ENCODE results near the gene OR7C1. TPM values are rescaled to one million over a fixed set of nuclear protein-coding genes. Genes with fewer than 3 reads are reported as not detected.
"Not testable (repeated sequence)": the region's sequence is repeated elsewhere in the genome, so short reads cannot be mapped to it uniquely, and the experiment has no call there.

The OR7C1 gene
- total and polyA plus RNA-seq, 4 experiments from 2014 or later, result not detected

GRCh38 chr19:14809272-14810057 is 25.5 kb downstream of the OR7C1 start:
- Histone ChIP-seq H3K4me1 (ENCODE audit: insufficient read depth, low read length) (no peaks in the 10 kb centered on the region), H3K4me3 (ENCODE audit: low read length in 2 of 2) (no peak overlapping the region), H3K36me3 (ENCODE audit: insufficient read depth, low read length) (no peaks in the 10 kb centered on the region), H3K9me3 (ENCODE audit: control insufficient read depth in 1 of 2, low read length in 2 of 2) (no peaks in the 10 kb centered on the region), H3K27ac (ENCODE audit: low read depth, low read length) (no peak overlapping the region), H3K27me3 (ENCODE audit: insufficient read depth, low read length) (no peaks in the 10 kb centered on the region)
- Mint-ChIP-seq H3K36me3 (no peaks in the 10 kb centered on the region), H3K27ac (peak overlapping the region in 1 of 7 donors; percentile 24), H3K27me3 (peaks cover 2 to 12% of the 10 kb centered on the region in 2 donors), H3K4me3 (no peak overlapping the region), H3K4me1 (peaks cover 0 to 6% (median 4%) of the 10 kb centered on the region in 4 donors), H3K9me3 (no peaks in the 10 kb centered on the region)
- DNase-seq, result no peak
- CTCF ChIA-PET (ENCODE audit: partially characterized antibody), result no interaction called here
- intact Hi-C loops (cut with micrococcal nuclease), result no loop called here
- POLR2A ChIA-PET (ENCODE audit: partially characterized antibody), result no interaction called here

DNA sequence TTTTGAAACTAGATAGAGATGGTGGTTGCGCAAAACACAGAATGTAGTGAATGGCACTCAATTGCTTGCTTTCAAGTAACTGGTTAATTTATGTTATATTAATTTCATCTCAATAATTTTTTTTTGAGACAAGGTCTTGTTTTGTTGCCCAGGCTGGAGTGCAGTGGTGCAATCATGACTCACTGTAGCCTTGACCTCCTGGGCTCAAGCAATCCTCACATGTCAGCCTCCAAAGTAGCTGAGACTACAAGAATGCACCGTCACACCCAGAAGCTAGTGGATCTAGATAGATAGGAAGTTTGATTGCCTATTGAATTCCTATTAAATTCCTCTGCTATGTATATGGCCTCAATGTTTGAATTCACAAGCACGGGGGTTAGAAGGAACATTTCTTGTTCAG is 30.2 kb downstream of the OR7C1 start:
- no peak overlapping the region for H3K4me3 Mint-ChIP-seq
- Histone ChIP-seq H3K36me3 (ENCODE audit: insufficient read depth, low read length) (no peaks in the 10 kb centered on the region), H3K4me3 (ENCODE audit: low read length in 2 of 2) (no peak overlapping the region), H3K9me3 (ENCODE audit: control insufficient read depth in 1 of 2, low read length in 2 of 2) (no peaks in the 10 kb centered on the region), H3K27ac (ENCODE audit: low read depth, low read length) (no peak overlapping the region), H3K27me3 (ENCODE audit: insufficient read depth, low read length) (no peaks in the 10 kb centered on the region), H3K4me1 (ENCODE audit: insufficient read depth, low read length) (no peaks in the 10 kb centered on the region)
- peaks cover 11 to 17% of the 10 kb centered on the region in 2 donors for H3K27me3 Mint-ChIP-seq
- intact Hi-C loops (cut with micrococcal nuclease), result no loop called here
- H3K9me3 Mint-ChIP-seq, result no peaks in the 10 kb centered on the region
- CTCF ChIA-PET (ENCODE audit: partially characterized antibody), result no interaction called here
- peaks cover 0 to 6% (median 4%) of the 10 kb centered on the region in 4 donors for H3K4me1 Mint-ChIP-seq
- DNase-seq, result no peak
- no peaks in the 10 kb centered on the region for H3K36me3 Mint-ChIP-seq
- POLR2A ChIA-PET (ENCODE audit: partially characterized antibody), result no interaction called here
- H3K27ac Mint-ChIP-seq, result no peak overlapping the region

DNA sequence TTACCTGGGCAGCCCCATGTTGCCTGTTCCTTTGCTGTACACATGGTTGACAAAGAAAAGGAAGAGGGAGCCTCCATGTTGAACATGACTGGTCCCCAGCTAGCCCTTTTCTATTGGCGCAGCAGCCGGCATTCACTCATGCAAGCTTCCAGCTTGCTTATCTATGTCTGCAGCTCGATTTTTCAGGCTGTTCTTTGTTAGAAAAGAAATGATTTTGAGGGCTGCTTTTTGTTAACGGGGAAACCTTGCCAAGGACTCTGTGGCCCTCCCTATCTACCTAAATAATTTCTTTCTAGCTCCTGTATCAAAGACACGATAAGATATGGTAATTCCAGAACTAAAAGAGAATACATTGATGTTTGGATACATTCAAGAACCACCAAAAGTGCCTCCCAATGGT is 36.2 kb downstream of the OR7C1 start:
- no peaks in the 10 kb centered on the region for H3K36me3 Mint-ChIP-seq
- H3K27me3 Mint-ChIP-seq, result peaks cover 17 to 18% of the 10 kb centered on the region in 2 donors
- ChIA-PET CTCF (ENCODE audit: partially characterized antibody) (no interaction called here), POLR2A (ENCODE audit: partially characterized antibody) (no interaction called here)
- H3K4me1 ChIP-seq (ENCODE audit: insufficient read depth, low read length), result no peaks in the 10 kb centered on the region
- no peaks in the 10 kb centered on the region for H3K27me3 ChIP-seq (ENCODE audit: insufficient read depth, low read length)
- peaks cover 0 to 4% (median 0%) of the 10 kb centered on the region in 8 donors for H3K9me3 Mint-ChIP-seq
- H3K27ac ChIP-seq (ENCODE audit: low read depth, low read length), result no peak overlapping the region
- no peaks in the 10 kb centered on the region for H3K36me3 ChIP-seq (ENCODE audit: insufficient read depth, low read length)
- intact Hi-C loops (cut with micrococcal nuclease), result no loop called here
- H3K4me3 Mint-ChIP-seq, result no peak overlapping the region
- DNase-seq, result no peak
- no peak overlapping the region for H3K4me3 ChIP-seq (ENCODE audit: low read length in 2 of 2)
- no peak overlapping the region for H3K27ac Mint-ChIP-seq
- no peaks in the 10 kb centered on the region for H3K9me3 ChIP-seq (ENCODE audit: control insufficient read depth in 1 of 2, low read length in 2 of 2)
- no peaks in the 10 kb centered on the region for H3K4me1 Mint-ChIP-seq

GRCh38 chr19:14796021-14796420 is 39.0 kb downstream of the OR7C1 start:
- POLR2A ChIA-PET (ENCODE audit: partially characterized antibody), result no interaction called here
- DNase-seq, result no peak
- no peaks in the 10 kb centered on the region for H3K4me1 ChIP-seq (ENCODE audit: insufficient read depth, low read length)
- peaks cover 4% of the 10 kb centered on the region for H3K27me3 ChIP-seq (ENCODE audit: insufficient read depth, low read length)
- Mint-ChIP-seq H3K36me3 (no peaks in the 10 kb centered on the region), H3K4me3 (no peak overlapping the region), H3K9me3 (peaks cover 0 to 4% (median 0%) of the 10 kb centered on the region in 8 donors), H3K27me3 (peaks cover 13 to 14% of the 10 kb centered on the region in 2 donors), H3K27ac (no peak overlapping the region), H3K4me1 (no peaks in the 10 kb centered on the region)
- no peaks in the 10 kb centered on the region for H3K36me3 ChIP-seq (ENCODE audit: insufficient read depth, low read length)
- CTCF ChIA-PET (ENCODE audit: partially characterized antibody), result interaction anchor here (1.5 kb wide), 1 partner anchor 9 kb away, joined by 3 read pairs; no protein-coding TSS in a partner anchor
- no peak overlapping the region for H3K4me3 ChIP-seq (ENCODE audit: low read length in 2 of 2)
- no peak overlapping the region for H3K27ac ChIP-seq (ENCODE audit: low read depth, low read length)
- no peaks in the 10 kb centered on the region for H3K9me3 ChIP-seq (ENCODE audit: control insufficient read depth in 1 of 2, low read length in 2 of 2)
- intact Hi-C loops (cut with micrococcal nuclease), result no loop called here

DNA sequence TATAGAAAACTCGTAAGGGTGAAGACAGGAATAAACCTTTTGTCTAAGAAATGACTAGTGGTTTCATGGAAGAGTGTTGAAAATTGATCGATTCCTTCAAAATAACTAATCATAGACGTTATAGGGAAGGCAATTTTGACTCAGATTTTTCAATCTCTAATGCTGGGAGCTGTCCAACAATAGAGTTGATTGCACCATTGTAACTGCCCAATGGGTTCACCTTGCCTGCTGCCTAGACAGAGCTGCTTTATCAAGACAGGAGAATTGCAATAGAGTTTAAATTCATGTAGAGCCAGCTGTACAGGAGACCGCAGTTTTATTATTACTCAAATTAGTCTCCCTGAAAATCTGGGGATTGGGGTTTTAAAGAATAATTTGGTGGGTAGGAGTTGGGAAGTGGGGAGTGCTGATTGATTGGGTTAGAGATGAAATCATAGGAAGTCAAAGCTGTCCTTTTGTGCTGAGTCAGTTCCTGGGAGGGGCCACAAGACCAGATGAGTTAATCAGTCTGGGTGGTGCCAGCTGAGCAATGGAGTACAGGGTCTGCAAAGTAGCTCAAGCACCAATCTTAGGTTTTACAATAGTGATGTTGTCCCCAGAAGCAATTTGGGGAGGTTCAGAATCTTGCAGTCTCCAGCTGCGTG is 39.8 kb downstream of the OR7C1 start:
- H3K9me3 ChIP-seq (ENCODE audit: control insufficient read depth in 1 of 2, low read length in 2 of 2), result no peaks in the 10 kb centered on the region
- peaks cover 4% of the 10 kb centered on the region for H3K27me3 ChIP-seq (ENCODE audit: insufficient read depth, low read length)
- H3K4me1 Mint-ChIP-seq, result no peaks in the 10 kb centered on the region
- no peak for DNase-seq
- CTCF ChIA-PET (ENCODE audit: partially characterized antibody), result interaction anchor here (1.5 kb wide), 1 partner anchor 8 kb away, joined by 3 read pairs; no protein-coding TSS in a partner anchor
- H3K36me3 ChIP-seq (ENCODE audit: insufficient read depth, low read length), result no peaks in the 10 kb centered on the region
- no peak overlapping the region for H3K4me3 ChIP-seq (ENCODE audit: low read length in 2 of 2)
- peaks cover 11 to 12% of the 10 kb centered on the region in 2 donors for H3K27me3 Mint-ChIP-seq
- intact Hi-C loops (cut with micrococcal nuclease), result no loop called here
- no peak overlapping the region for H3K27ac Mint-ChIP-seq
- H3K27ac ChIP-seq (ENCODE audit: low read depth, low read length), result no peak overlapping the region
- peaks cover 0 to 4% (median 0%) of the 10 kb centered on the region in 8 donors for H3K9me3 Mint-ChIP-seq
- no peaks in the 10 kb centered on the region for H3K36me3 Mint-ChIP-seq
- no peaks in the 10 kb centered on the region for H3K4me1 ChIP-seq (ENCODE audit: insufficient read depth, low read length)
- POLR2A ChIA-PET (ENCODE audit: partially characterized antibody), result no interaction called here
- H3K4me3 Mint-ChIP-seq, result no peak overlapping the region

DNA sequence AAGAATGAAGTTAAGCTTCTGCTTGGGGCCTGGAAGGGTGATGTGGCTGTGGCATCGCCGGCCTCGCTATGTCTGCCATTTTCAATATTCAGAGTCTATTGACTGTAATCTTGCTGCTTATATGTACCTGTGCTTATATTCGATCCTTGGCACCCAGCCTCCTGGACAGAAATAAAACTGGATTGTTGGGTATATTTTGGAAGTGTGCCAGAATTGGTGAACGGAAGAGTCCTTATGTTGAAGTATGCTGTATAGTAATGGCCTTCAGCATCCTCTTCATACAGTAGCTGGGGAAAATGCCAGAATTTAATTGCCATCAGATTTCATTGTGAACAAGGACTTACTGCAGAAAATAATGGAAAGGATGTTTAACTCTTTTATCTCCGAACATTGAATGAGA is 42.7 kb downstream of the OR7C1 start:
- H3K36me3 ChIP-seq (ENCODE audit: insufficient read depth, low read length); H3K4me1 Mint-ChIP-seq; H3K27me3 ChIP-seq (ENCODE audit: insufficient read depth, low read length); POLR2A ChIA-PET (ENCODE audit: partially characterized antibody); H3K4me3 ChIP-seq (ENCODE audit: low read length in 2 of 2); H3K27ac ChIP-seq (ENCODE audit: low read depth, low read length); H3K4me3 Mint-ChIP-seq; H3K9me3 Mint-ChIP-seq; DNase-seq; CTCF ChIA-PET (ENCODE audit: partially characterized antibody); H3K36me3 Mint-ChIP-seq; H3K9me3 ChIP-seq (ENCODE audit: control insufficient read depth in 1 of 2, low read length in 2 of 2); intact Hi-C loops (cut with micrococcal nuclease); H3K4me1 ChIP-seq (ENCODE audit: insufficient read depth, low read length): not testable (repeated sequence)
- Mint-ChIP-seq H3K27ac (peak overlapping the region in 1 of 7 donors; percentile 17), H3K27me3 (peaks cover 10 to 11% of the 10 kb centered on the region in 2 donors)

- Histone ChIP-seq H3K27me3 (ENCODE audit: insufficient read depth, low read length) (no peaks in the 10 kb centered on the region), H3K27ac (ENCODE audit: low read depth, low read length) (no peak overlapping the region), H3K4me1 (ENCODE audit: insufficient read depth, low read length) (peaks cover 14% of the 10 kb centered on the region), H3K4me3 (ENCODE audit: low read length in 2 of 2) (no peak overlapping the region), H3K36me3 (ENCODE audit: insufficient read depth, low read length) (no peaks in the 10 kb centered on the region), H3K9me3 (ENCODE audit: control insufficient read depth in 1 of 2, low read length in 2 of 2) (no peaks in the 10 kb centered on the region)
- DNase-seq, result no peak
- Mint-ChIP-seq H3K27ac (no peak overlapping the region), H3K4me1 (peaks cover 6 to 21% (median 13%) of the 10 kb centered on the region in 4 donors), H3K27me3 (peaks cover 13 to 17% of the 10 kb centered on the region in 2 donors), H3K36me3 (no peaks in the 10 kb centered on the region), H3K9me3 (peaks cover 0 to 9% (median 0%) of the 10 kb centered on the region in 8 donors), H3K4me3 (peak overlapping the region in 1 of 8 donors; percentile 58)
- intact Hi-C loops (cut with micrococcal nuclease), result no loop called here
- ChIA-PET CTCF (ENCODE audit: partially characterized antibody) (interaction anchor here (0.6 to 1.7 kb wide), 3 partner anchors 9 to 255 kb away, joined by 3 to 5 read pairs (median 4); no protein-coding TSS in a partner anchor), POLR2A (ENCODE audit: partially characterized antibody) (no interaction called here)
Measured at GRCh38 chr19:14786421-14786851, 48.5 kb downstream of the OR7C1 start.

Measured in CD4-positive, alpha-beta memory T cell (primary cell).